Stromal cell of bone marrow (primary cell): Measurements from ENCODE around the gene CAMK1D.

ENCODE experiments used
- DNase-seq: peaks from one replicate; pipeline ENCODE4 v3.0.0-alpha.2; 2012; ENCODE audit warnings: low read depth

Gene CAMK1D

DNA sequence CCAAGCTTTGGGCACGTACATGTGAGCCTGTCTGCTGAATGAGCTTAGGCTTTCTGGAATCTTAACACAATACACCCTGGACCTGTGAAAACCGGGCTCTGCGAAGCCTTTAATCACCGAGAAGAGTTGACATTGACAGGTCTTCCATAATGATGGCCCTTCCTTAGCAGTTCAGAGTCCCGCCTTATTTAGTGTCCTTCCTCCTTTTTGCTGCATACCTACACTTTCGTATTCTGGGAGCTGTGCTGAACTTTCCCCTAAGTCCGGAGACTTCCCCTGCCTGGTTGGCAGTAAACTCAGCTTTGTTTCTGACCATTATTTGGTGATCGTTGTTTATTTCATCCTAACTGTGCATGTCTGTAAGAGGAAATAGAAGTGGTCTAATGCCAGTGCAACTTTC is 212.0 kb downstream of the CAMK1D start:
- DNase-seq, result no peak

DNA sequence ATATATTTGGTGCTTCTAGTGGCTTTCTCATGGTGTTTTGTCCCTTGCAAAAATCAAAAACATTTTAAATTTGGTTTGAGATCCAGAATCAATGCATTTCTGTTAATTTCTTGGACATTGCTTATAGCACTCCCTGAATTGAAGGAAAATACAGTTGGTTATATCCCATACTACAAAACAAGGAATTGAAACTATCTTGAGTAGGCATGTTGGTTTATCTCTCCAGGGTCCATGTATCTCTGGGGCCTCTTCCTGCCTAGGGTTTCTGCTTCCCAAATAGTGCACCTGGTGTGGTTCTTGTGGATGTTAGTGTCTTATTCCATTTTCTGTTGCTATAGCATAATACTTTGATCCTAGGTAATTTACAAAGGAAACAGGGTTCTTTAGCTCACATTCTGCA is 212.4 kb downstream of the CAMK1D start:
- no peak for DNase-seq

DNA sequence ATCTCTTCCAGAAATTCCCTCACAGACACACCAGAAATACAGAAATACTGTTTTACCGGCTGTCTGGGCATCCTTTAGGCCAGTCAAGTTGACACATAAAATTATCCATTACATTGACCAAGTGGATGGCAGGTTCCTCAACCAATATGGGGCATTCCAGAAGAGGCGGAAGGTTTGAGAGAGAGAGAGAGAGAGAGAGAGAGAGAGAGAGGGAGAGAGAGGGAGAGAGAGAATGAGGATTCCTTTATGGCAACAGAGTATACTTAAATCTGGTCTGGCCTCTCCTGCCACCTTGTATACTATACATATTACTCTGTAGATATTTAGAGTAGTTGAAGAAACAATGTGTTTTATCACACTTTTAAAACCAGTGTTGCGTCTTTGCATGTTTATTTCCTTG is 214.1 kb downstream of the CAMK1D start:
- DNase-seq, result no peak

DNA sequence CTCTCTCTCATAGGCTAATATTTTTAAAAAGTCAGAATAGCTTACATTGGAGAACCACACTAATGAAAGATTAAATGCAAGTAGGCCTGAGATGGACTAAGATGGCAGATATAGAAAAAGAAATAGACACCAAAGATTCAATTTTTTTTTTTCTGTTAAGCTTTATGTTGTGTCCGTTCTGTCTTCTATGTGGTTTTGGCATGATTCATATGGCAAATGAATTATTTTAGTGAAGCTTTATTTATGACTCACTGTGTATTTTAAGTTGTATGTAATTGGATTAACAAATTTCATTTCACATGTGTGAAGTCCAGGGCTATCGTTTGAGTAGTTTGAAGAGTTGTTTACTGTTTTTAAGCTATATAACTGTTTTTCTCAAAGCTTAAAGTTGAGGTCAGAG is 214.8 kb downstream of the CAMK1D start:
- DNase-seq, result peak; percentile 17

DNA sequence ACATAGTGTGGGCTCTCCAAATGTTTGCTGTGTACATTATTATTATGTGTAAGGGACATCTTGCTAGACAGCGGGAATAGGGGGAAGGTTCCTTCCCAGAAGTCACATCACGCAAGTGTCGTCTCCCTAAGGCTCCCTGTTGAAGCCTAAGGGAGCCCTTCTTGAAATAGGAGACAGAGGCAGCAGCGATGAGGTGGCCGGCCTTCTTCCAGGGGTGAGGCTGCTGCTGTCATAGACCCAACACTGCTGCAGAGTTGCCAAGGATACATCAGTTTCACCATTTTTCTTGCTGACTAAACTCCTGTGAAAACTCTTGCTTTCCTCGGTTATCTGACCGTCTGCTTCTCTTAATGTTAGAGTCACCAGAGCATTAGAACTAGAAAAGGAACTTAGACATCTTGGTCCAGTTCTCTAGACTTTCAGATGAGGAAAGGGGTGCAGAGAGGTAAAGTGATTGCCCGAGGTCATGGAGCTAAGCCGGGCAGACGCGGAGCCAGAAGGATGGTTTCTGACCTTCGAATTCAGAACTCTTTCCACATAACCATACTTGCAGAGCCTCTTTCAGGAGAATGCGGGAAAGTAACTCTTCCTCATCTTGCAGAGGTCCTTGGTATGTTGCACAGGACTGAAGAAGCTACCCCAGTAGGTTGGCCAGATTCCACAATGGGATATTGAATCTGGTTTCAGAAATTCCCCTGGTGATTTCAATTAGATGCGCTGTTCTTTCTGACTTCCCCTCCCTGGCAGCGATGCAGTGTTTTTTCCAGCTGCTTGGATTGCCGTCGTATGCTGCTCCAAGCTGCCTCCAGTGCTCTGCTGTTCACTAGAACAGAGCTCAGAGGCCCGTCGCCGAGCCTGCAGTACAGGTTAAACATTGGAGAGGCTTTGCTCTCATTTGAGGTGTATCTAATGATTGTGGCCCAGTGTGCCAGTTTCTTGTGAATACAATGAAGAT is 217.1 kb downstream of the CAMK1D start:
- DNase-seq, result peak; percentile 72

DNA sequence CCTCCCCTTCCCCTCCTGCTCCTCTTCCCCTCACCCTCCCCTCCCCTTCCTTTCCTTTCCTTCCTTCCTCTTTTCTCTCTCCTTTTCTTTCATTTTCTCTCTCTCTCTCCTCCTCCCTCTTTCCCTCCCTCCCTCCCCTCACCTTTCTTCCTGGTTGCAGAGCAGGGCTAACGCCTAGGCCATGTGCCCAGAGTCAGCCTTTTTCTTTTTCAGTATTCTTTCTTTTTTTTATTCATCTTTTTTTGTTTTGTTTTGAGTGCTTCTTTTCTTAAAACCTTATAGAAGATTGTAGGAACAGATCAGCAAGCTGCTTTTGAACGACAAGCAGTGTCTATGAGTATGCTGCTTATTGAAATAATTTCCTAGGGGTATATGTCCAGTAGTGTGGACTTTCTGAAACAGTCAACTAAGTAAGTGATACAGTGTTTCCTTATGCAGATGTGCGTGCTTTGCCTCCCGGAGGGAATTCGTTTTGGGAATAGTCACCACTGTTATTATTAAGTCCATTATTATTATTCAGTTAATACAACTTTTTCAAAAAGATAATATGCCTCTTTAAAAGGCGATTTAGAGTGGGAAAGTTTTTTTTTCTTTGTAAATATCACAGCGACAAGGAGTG is 219.2 kb downstream of the CAMK1D start:
- DNase-seq, result no peak

DNA sequence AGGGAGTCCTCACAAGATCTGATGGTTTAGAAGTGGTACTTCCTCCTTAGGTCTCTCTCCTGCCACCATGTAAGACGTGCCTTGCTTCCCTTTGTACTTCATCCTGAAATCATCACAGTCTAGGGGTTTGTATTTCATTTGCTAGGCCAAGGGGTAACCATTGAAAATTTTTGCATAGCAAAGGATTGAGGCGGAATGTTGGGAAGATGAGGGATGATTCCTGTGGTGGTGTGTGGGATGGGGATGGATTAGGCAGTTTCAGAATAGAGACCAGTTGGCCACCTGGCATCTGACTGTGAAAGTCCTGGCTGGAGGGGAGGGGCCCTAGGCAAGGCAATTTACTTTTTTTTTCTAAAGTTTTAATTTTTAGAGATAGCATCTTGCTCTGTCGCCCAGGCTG is 222.9 kb downstream of the CAMK1D start:
- no peak for DNase-seq

DNA sequence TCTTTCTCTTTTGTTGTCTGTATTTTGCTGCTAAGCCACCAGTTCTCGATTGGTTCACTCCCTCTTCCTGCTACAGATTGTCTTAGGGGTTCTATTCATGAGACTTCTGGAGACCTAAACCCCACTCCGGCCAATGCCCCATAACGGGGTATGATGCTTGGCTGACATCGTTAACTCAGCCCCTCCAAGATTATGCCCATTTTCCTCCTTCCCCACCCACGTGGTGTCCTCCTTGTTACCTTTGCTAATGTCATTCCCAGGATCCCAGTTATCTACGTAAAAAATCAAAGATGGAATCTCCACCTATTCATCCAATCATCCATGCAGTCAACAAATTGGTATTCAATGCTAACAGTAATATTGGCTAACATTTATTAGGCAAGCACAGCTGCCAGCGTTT is 228.3 kb downstream of the CAMK1D start:
- no peak for DNase-seq

DNA sequence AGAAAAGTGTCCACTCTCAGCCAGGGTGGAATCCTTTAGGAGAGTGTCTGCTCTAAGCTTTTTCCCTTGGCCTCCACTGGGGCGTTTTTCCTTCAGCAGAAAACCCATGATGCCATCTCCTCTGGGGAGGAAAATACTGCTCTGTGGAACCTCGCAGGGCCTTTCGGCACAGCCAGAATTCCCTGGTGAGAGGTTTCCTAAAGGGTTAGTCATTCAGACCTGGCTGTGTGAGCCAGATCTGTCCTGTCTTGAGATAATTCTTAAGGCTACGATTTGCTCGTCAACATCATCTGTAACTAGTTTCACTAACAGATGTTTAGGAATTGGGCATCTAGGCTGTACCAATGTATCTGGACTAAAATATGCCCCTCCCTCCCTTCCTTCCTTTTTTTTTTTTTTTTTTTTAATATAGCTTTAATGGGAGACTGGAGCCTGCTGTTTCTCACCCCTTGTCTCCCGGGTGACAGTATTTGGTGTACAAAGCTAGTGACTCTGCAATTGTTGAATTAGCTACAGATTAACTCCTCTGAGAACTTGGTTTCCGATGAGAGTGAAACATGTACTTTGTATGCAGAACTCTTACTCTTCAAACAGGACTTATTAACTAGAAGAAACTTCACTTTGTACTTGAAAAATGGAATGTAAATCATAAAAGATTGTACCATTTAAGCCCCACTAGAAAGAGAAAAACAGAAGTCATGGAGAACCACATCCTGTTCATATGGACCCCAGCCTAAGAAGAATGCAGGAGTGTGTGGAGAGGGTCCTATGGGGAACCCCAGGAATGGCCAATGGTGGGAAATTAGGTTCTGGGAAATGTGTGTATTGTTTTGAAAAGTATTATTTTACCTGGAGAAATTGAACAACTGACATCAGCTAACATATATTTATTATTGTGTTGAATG is 230.9 kb downstream of the CAMK1D start:
- peak; percentile 21 for DNase-seq

DNA sequence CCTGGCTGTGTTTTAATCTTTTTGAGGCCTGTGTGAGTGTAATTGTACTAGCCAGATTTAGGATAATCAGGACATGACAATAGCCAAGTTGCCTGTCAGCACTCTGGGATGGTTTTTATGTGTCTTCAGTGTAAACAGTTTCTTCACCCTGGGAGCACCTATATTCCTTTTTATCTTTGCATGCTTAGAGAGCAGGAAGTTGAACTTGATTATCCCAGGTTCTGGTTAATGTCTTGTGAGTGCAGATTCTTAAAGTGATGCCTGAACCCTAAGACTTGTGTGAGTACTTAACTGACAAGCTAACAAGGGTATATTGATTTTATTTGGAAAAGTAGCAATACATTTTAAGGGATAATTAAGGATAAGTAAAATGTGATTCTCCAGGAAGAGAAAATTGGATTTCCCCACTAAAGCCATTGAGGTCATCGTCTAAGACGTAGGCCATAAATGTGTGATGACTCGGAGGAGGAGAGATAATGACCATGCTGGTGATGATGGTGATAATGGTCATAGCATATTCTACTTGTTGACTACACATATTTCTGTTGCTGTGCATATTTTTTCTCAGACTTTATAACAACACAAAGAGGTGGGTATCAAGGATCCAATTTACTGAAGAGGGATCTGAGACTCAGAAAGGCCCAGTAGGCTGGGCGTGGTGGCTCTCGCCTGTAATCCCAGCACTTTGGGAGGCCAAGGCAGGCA is 234.7 kb downstream of the CAMK1D start:
- no peak for DNase-seq

DNA sequence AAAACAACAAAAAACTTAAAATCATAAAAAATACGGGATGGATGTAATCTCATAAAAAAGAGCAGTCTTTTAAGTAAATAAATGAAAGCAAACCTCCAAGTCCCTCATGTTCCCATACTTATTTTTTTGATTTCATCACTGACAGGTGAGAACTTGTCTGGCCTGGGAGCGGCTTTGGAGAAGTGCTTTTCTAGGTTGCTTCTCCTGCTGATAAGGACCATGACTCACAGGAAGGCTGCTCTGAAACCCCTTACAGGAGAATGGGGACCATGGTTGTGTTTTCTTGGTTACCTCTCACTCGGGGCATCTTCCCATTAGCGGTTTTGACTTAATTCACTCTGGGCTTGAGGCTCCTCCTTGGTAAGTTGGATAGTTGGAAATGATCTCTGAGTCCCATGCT is 237.4 kb downstream of the CAMK1D start:
- DNase-seq, result no peak

DNA sequence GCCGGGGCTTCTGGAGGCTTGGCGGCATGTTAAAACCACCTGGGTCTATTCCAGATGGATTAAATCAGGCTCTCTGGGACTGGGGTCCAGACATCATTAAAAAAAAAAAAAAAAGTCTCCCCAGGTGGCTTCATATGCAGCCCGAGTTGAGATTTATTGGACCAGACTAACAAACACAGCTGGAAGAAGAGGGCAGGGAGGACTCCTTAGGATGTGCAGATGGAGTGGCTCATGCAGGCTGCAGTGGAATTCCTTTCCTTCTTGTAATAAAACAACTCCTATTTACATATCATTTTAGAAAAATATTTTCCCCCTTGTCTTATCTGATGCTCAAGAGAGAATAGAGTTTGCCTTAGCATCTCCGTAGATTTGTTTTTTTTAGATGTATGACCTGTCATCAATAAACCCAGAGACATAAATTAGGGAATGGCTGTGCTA is 238.1 kb downstream of the CAMK1D start:
- no peak for DNase-seq

DNA sequence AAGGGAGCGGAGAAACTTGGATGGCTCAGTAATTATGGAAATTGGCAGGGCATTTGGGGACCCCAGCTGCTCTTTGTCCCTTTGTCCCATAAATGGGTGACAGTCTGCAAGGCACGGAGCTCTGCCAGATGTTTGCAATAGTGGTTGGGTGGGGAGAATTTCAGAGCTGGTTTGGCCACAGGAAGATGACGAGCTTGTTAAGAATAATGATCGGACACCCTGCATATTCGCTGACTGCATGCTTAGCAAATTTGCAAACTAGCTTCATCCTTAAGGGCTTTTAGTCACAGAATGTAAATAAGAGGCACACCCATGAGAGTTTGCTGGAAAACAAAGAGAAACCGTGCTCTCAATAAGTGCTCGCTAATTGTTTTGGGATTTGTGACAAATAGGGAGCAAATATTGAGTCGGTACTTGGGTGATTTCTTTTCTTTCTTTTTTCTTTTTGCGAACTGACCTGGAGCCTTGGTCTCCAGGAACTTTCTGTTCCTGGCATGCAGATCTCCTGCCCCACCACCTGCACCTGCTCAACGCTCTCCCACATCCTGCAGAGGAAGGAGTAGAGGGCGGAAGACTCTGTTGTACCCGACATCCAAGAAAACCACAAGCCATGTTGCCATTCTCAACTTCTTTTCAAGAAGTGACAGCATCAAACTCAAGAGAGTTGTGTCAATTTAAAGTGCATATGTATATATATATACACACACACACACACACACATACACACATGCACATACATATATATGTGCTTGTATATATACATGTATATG is 238.9 kb downstream of the CAMK1D start:
- DNase-seq, result peak; percentile 9

DNA sequence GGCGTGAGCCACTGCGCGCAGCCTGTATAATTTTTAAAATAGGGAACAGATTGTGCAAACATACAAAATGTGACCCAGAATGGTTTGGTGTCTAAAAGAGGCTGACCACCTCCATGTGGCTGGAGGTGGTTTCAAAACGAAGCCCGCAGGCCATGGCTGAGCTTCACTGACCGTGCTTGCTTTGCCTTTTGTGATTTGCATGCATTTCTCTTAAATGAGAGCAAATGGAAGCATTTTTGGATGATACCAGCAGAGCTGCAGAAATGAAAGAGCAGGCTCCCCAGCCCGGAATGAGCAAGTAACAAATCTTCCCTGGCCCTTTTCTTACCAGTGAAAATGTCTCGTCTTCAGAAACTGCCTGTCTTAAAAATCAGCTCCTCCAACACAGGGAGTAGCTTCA is 239.9 kb downstream of the CAMK1D start:
- no peak for DNase-seq

DNA sequence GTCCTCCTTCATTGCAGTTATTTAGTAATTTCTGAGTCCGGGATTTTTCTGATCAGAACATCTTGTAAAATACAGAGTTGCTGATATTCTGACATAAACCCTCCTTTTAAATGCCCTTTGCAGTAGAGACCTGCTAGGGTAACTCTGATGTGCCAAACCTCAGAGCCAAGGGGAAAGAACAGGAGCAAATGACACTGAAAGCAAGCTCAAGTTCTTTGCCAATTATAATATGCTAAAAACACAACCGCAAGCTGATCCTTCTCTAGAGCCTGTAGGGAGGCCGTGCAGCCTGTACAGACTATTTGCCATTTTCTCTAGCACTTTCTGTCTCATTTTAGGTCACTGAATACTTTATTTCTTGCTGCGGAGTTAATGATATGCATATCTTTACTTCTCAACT is 240.4 kb downstream of the CAMK1D start:
- no peak for DNase-seq

DNA sequence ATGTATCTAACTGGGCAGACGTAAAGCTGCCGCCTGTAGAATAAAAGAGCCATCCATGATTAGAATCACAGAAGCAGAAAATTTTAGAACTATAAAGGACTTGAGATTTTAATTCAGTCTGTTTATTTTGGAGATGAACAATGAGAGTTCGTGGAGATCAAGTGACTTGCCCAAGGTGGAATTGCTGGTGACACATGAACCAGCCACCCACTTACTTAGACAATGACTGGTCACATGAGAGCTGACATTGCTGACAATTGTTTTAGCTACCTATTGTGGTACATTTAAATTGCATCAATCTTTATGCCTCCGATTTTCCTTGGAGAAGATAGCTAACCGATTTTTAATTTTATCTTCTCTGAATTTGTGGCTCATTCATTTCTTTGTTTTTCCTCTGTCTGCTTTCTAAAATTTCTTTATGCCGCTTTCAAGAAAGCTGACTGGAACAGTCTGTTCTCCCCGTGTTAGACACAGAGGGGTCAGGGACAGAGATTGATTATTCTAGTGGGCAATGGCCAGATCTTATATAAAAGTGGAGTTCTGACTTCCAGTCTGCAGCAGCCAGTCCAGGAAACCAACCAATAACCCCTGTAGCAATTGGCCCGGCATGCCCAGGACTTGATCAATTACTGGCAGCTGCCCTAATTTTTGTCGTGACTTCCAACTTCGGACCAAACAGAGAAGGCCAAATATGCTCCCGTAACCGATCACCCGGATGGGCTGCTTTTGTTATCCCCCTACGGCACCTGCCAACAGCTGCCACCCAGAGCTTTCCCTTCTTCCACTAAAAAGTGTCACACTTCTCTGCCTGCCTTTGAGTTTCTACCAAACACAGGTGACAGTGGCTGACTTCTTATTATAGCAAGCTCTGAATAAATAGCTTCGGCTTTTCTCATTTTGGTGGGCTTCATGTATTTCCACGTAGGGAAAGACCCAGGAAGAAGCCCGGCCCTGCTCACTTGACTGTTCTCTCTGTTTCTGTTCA is 241.6 kb downstream of the CAMK1D start:
- DNase-seq, result no peak

DNA sequence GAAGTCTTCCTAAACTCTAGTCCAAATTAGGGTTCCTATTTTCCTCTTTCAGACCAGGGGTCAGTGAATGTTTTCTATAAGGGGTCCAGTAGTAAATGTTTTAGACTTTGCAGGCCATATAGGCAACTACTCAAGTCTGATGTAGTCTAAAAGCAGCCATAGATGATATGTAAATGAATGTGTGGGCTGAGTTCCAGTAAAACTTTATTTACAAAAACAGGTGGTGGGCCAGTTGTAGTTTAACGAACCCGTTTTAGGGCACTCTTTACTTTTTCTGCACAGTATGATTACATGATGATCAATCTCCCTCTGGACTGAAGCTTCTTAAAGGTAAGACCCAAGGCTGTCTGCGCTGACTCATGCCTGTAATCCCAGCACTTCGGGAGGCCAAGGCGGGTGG is 243.6 kb downstream of the CAMK1D start:
- DNase-seq, result no peak

DNA sequence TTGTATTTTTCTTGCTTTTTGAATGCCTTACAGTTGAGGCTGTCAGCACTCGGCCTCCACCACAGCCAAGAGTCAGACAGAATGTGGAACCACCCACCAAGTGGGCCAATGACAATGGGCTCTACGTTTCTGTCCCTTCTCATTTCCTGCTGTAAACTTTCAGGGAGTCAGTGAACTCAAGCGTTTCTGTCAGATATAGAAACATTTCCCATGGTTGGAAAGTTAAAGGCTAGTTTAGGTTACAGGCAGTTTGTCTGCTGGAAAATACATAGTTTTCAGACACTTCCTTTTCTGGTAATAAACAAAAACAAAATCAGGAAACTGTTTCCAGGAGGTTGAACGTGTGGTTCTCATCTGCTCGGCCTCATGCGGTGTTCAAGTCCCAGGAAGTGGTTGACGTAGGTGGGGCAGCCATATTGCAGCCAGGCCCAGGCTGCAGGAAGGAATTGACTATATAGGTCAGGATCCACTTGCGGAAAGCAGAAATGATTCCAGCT is 245.1 kb downstream of the CAMK1D start:
- no peak for DNase-seq

DNA sequence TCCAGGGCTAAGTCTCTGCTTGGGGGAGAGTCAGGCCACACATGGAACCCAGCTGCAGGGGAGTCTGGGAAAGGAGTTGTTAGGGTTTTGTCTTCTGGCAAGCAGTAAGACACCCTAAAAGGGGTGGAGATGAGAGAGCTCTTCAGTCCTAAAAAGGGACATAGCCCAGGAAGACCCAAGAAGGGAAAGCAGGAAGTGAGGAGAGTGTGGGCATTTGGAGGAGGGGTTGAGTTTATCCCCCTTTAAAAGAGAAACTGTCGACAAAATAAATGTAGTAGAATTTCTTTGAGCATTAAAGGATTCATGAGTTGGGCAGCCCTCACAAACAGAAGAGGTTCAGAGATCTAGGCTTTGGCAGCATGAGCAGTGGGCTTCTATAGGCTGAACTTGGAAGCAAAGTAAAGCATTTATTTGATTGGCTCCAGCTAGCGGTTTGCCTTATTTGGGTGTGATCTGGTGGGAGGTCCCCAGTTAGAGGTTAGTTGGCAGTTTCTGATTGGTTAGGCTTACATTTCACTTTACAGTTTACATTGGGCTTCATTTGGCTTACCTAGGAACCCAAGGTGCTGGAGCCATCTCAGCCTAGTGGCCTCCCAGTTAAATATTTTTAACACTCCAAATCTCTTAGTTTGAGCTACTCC is 246.7 kb downstream of the CAMK1D start:
- no peak for DNase-seq
